Thymus (tissue), 11 donors: Measurements from ENCODE around the gene ATP11B. TPM values are rescaled to one million over a fixed set of nuclear protein-coding genes. Genes with fewer than 3 reads are reported as not detected.

Source experiments
- DNase-seq, 9 donors: peaks; one replicate each; pipeline ENCODE4 v3.0.0-alpha.2; 2013; ENCODE audit warnings: low spot score in 9 of 9, low read depth in 6 of 9, missing footprints in 1 of 9
- H3K27ac ChIP-seq, 2 donors: one replicate each; pipeline ENCODE4 v1.5.1; 2013; ENCODE audit warnings: control low read depth in 1 of 2, low read depth in 1 of 2, low read length in 1 of 2, mild to moderate bottlenecking in 1 of 2, moderate library complexity in 1 of 2
- H3K27me3 ChIP-seq, 2 donors: one replicate each; pipeline ENCODE4 v1.5.1; 2013; ENCODE audit warnings: low read length in 1 of 2; ENCODE audit not compliant: control insufficient read depth in 2 of 2, insufficient read depth in 1 of 2
- H3K36me3 ChIP-seq, 2 donors: one replicate each; pipeline ENCODE4 v1.5.1; 2013; ENCODE audit warnings: low read length in 1 of 2, mild to moderate bottlenecking in 1 of 2, moderate library complexity in 1 of 2; ENCODE audit not compliant: control insufficient read depth in 2 of 2, insufficient read depth in 2 of 2
- H3K4me1 ChIP-seq, 2 donors: one replicate each; pipeline ENCODE4 v1.5.1; 2013; ENCODE audit warnings: low read length in 2 of 2; ENCODE audit not compliant: control insufficient read depth in 2 of 2, insufficient read depth in 2 of 2
- H3K4me3 ChIP-seq, 2 donors: one replicate each; pipeline ENCODE4 v1.5.1; 2013; ENCODE audit warnings: low read length in 2 of 2, control low read depth in 1 of 2, mild to moderate bottlenecking in 1 of 2
- H3K9me3 ChIP-seq, 2 donors: one replicate each; pipeline ENCODE4 v1.5.1; 2013; ENCODE audit warnings: low read length in 1 of 2, mild to moderate bottlenecking in 1 of 2; ENCODE audit not compliant: control insufficient read depth in 2 of 2, insufficient read depth in 1 of 2
- WGBS: extraction: QIAGEN DNeasy Blood & Tissue Kit; methylation state at CpG from one replicate; pipeline ENCODE4 v1.1.7; 2013; 5-methylcytosine and 5-hydroxymethylcytosine counted together
- polyA plus RNA-seq: library from polyadenylated mRNA; stranded (reverse); fragments of 200-250 nt; gene quantifications from one replicate; pipeline ENCODE4 v1.2.3, GENCODE V29; 2013
- total RNA-seq: library from RNA; stranded (reverse); fragments of 120-200 nt; gene quantifications from one replicate; pipeline ENCODE4 v1.2.4, GENCODE V29; 2013
- donor health status: healthy.

ATP11B gene
- total and polyA plus RNA-seq, 2 donors, result 24.7 to 76.9 TPM

GRCh38 chr3:182920515-182921084, 127.3 kb downstream of the ATP11B start:
- Histone ChIP-seq H3K9me3 (no peaks in the 10 kb centered on the region), H3K27me3 (no peaks in the 10 kb centered on the region), H3K27ac (no peak overlapping the region), H3K4me1 (no peaks in the 10 kb centered on the region), H3K36me3 (peaks cover 0 to 23% of the 10 kb centered on the region in 2 donors), H3K4me3 (no peak overlapping the region)
- no peak for DNase-seq
- 97% methylated on average over 9 of the region's 9 CpGs for WGBS

- DNase-seq, result no peak
- no peak overlapping the region for H3K27ac ChIP-seq
- peaks cover 0 to 17% of the 10 kb centered on the region in 2 donors for H3K36me3 ChIP-seq
- WGBS, result 96% methylated on average over 4 of the region's 4 CpGs
- no peaks in the 10 kb centered on the region for H3K27me3 ChIP-seq
- no peaks in the 10 kb centered on the region for H3K4me1 ChIP-seq
- no peak overlapping the region for H3K4me3 ChIP-seq
- no peaks in the 10 kb centered on the region for H3K9me3 ChIP-seq
Measured at GRCh38 chr3:182921665-182922355, 128.5 kb downstream of the ATP11B start.

- 93% methylated on average over 4 of the region's 4 CpGs for WGBS
- Histone ChIP-seq H3K9me3 (no peaks in the 10 kb centered on the region), H3K36me3 (peaks cover 0 to 6% of the 10 kb centered on the region in 2 donors), H3K4me1 (no peaks in the 10 kb centered on the region), H3K27ac (peak overlapping the region in 1 of 2 donors; percentile 48), H3K27me3 (no peaks in the 10 kb centered on the region), H3K4me3 (no peak overlapping the region)
- peak in 1 of 9 donors; percentile 19 for DNase-seq
Measured at GRCh38 chr3:182925330-182925943, 132.1 kb downstream of the ATP11B start.

- no peak for DNase-seq
- no peak overlapping the region for H3K27ac ChIP-seq
- WGBS, result 100% methylated on average over 3 of the region's 3 CpGs
- no peaks in the 10 kb centered on the region for H3K9me3 ChIP-seq
- H3K4me1 ChIP-seq, result no peaks in the 10 kb centered on the region
- H3K4me3 ChIP-seq, result no peak overlapping the region
- peaks cover 0 to 2% of the 10 kb centered on the region in 2 donors for H3K36me3 ChIP-seq
- no peaks in the 10 kb centered on the region for H3K27me3 ChIP-seq
Measured at GRCh38 chr3:182925944-182926337, 132.6 kb downstream of the ATP11B start.

- Histone ChIP-seq H3K4me1 (peaks cover 0 to 2% of the 10 kb centered on the region in 2 donors), H3K27me3 (no peaks in the 10 kb centered on the region), H3K36me3 (no peaks in the 10 kb centered on the region), H3K27ac (no peak overlapping the region), H3K9me3 (no peaks in the 10 kb centered on the region), H3K4me3 (no peak overlapping the region)
- WGBS, result 93% methylated on average over 3 of the region's 3 CpGs
- DNase-seq, result no peak
Measured at GRCh38 chr3:182935803-182936202, 142.5 kb downstream of the ATP11B start.

- Histone ChIP-seq H3K27me3 (no peaks in the 10 kb centered on the region), H3K27ac (no peak overlapping the region), H3K9me3 (no peaks in the 10 kb centered on the region), H3K4me1 (peaks cover 0 to 2% of the 10 kb centered on the region in 2 donors), H3K4me3 (no peak overlapping the region), H3K36me3 (no peaks in the 10 kb centered on the region)
- WGBS, result 98% methylated on average over 4 of the region's 4 CpGs
- DNase-seq, result no peak
Measured at GRCh38 chr3:182936239-182936917, 143.1 kb downstream of the ATP11B start.

- Histone ChIP-seq H3K27ac (no peak overlapping the region), H3K4me3 (no peak overlapping the region), H3K36me3 (no peaks in the 10 kb centered on the region), H3K9me3 (no peaks in the 10 kb centered on the region), H3K4me1 (peaks cover 0 to 2% of the 10 kb centered on the region in 2 donors), H3K27me3 (no peaks in the 10 kb centered on the region)
- no peak for DNase-seq
- 95% methylated on average over 1 of the region's 1 CpG for WGBS
Measured at GRCh38 chr3:182936918-182937285, 143.6 kb downstream of the ATP11B start.

- Histone ChIP-seq H3K27me3 (no peaks in the 10 kb centered on the region), H3K9me3 (no peaks in the 10 kb centered on the region), H3K27ac (no peak overlapping the region), H3K36me3 (no peaks in the 10 kb centered on the region), H3K4me1 (peaks cover 0 to 2% of the 10 kb centered on the region in 2 donors), H3K4me3 (no peak overlapping the region)
- peak in 1 of 9 donors; percentile 22 for DNase-seq
- WGBS, result 68% methylated on average over 3 of the region's 3 CpGs
Measured at GRCh38 chr3:182937293-182938051, 144.2 kb downstream of the ATP11B start.
